DND-41 (cell line): ENCODE results near the gene TFEB.

ENCODE experiments used
- EZH2 ChIP-seq: IDR thresholded peaks from 3 replicates; pipeline ENCODE4 v1.6.1; 2012; ENCODE audit warnings: borderline replicate concordance, low read depth, mild to moderate bottlenecking, moderate library complexity, low read length, inconsistent platforms; ENCODE audit not compliant: severe bottlenecking
- TF ChIP-seq, protein P1 (sequence below): IDR thresholded peaks from 2 replicates; pipeline ENCODE4 v1.5.1; 2012; ENCODE audit warnings: borderline replicate concordance, low read length, moderate library complexity, mild to moderate bottlenecking; ENCODE audit not compliant: poor library complexity, severe bottlenecking; ENCODE audit errors: extremely low read depth

DNA sequence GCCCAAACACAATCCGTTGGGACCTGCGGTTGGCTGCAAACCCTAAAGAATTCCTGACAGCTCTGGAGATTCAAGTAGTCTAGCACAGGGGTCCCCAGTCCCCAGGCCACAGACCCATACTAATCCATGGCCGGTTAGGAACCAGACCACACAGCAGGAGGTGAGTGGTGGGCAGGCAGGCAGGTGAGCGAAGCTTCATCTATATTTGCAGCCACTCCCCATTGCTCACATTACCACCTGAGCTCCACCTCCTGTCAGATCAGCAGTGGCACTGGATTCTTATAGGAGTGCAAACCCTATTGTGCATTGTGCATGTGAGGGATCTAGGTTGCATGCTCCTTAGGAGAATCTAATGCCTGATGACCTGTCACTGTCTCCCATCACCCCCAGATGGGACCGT, 16.6 kb downstream of the TFEB start:
- TF ChIP-seq, protein P1, sequence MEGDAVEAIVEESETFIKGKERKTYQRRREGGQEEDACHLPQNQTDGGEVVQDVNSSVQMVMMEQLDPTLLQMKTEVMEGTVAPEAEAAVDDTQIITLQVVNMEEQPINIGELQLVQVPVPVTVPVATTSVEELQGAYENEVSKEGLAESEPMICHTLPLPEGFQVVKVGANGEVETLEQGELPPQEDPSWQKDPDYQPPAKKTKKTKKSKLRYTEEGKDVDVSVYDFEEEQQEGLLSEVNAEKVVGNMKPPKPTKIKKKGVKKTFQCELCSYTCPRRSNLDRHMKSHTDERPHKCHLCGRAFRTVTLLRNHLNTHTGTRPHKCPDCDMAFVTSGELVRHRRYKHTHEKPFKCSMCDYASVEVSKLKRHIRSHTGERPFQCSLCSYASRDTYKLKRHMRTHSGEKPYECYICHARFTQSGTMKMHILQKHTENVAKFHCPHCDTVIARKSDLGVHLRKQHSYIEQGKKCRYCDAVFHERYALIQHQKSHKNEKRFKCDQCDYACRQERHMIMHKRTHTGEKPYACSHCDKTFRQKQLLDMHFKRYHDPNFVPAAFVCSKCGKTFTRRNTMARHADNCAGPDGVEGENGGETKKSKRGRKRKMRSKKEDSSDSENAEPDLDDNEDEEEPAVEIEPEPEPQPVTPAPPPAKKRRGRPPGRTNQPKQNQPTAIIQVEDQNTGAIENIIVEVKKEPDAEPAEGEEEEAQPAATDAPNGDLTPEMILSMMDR, result no peak
- TF ChIP-seq EZH2, result no peak
